Measurements from ENCODE around the gene SEMA5B. TPM values are rescaled to one million over a fixed set of nuclear protein-coding genes. Genes with fewer than 3 reads are reported as not detected.

SEMA5B gene
- polyA plus RNA-seq, 3 donors from 2014 or later, result not detected

DNA sequence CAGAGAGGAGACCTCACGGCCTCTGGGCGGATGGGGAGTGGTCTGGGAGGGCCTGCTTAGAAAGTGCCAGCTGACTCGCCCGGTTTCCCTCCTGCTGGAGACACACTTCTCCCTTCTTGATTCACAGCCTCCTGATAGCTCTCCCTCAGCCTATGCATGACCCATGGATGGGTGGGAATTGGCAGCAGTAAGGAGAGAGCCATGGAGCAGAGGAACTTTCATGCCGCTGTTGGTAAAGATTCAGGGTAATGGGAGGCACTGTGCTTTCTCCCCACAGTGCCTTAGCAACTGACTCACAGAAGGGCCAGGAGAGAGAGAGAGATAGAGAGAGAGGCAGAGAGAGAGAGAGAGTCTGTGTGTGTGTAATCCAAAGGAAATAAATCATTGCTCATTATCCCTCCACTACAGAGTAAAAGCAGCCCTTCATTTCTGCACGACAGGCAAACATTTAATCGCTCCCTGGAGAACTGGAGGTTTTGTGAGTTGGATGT, 82.8 kb downstream of the SEMA5B start:
- peaks cover 0 to under 1% (median 0%) of the 10 kb centered on the region in 6 donors for H3K9me3 Mint-ChIP-seq
- no peak overlapping the region for H3K27ac Mint-ChIP-seq
- DNase-seq, result no peak

DNA sequence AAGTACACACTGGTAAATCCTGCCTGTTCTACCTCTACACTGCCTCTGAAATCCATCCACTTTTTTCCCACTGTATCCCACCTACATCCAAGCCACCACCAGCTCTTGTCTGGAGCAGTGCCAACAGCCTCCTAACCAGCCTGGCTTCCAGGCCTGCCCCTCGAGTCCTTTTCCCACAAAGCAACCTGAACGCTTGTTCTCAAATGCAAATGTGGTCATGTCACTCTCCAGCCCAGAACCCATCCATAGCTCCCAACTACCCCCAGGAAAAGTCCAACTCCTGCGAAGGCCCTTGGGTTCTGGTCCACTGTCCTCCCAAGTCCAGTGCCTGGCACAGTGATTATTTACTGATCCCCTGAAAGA, 83.8 kb downstream of the SEMA5B start:
- H3K9me3 Mint-ChIP-seq, result peaks cover 0 to 1% (median 0%) of the 10 kb centered on the region in 6 donors
- H3K4me1 Mint-ChIP-seq, result peaks cover 21% of the 10 kb centered on the region in 2 donors
- H3K36me3 Mint-ChIP-seq, result no peaks in the 10 kb centered on the region
- no peak overlapping the region for H3K27ac Mint-ChIP-seq
- H3K27me3 Mint-ChIP-seq (ENCODE audit: low read depth in 3 of 3), result peaks cover 2 to 17% (median 8%) of the 10 kb centered on the region in 3 donors
- no peak for DNase-seq
- no peak overlapping the region for H3K4me3 Mint-ChIP-seq

More for the DNA sequence above, 82.8 kb downstream of the SEMA5B start:
- Mint-ChIP-seq H3K36me3 (no peaks in the 10 kb centered on the region), H3K27me3 (ENCODE audit: low read depth in 3 of 3) (peaks cover 3 to 17% (median 4%) of the 10 kb centered on the region in 3 donors), H3K4me1 (peaks cover 21% of the 10 kb centered on the region in 2 donors), H3K4me3 (no peak overlapping the region)

DNA sequence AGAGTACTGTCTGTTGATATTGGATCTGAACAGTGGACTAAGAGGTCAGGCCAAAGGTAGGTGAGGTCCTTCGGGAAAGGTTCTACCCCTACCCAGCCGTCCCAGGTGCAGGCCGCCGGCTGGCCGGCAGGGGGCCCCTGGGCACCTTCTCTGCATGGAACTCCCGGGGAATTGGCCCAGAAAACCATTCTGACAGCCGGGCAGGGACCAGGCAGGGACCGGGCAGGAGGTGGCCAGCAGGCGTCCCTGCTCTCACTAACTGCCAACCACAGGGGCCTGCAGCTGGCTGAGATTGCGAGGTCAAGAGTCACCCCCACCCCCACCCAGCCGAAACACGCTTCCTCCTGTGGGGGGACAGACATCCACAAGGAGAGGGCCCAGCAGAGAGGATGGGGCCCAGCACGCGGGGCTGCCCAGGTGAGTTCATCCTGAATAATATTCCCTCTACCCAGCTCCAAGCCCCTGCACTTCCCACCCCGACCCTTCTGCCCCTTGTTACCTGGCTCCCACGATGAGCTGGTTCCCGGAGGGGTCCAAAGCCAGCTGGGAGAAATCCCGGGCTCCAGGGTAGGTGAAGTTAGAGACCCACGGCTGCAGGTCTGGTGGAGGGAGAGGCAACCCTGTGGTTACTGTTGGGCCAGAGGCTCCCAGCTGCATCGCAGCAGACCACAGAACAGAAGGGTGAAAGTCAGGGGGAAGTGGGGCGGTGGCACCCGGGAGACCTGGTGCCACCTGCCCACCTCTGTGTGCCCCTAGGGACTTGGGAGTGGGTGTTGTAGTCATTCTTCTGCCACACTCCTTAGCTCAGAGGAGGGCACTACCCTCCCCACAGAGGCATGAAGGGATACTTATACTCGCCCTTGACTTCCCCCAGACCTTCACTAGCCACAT, 84.4 kb downstream of the SEMA5B start:
- Mint-ChIP-seq H3K36me3 (no peaks in the 10 kb centered on the region), H3K27ac (no peak overlapping the region), H3K9me3 (peaks cover 0 to 1% (median 0%) of the 10 kb centered on the region in 6 donors), H3K4me3 (no peak overlapping the region), H3K27me3 (ENCODE audit: low read depth in 3 of 3) (peaks cover 2 to 18% (median 8%) of the 10 kb centered on the region in 3 donors), H3K4me1 (peaks cover 21% of the 10 kb centered on the region in 2 donors)
- DNase-seq, result peak in 1 of 3 donors; percentile 10

DNA sequence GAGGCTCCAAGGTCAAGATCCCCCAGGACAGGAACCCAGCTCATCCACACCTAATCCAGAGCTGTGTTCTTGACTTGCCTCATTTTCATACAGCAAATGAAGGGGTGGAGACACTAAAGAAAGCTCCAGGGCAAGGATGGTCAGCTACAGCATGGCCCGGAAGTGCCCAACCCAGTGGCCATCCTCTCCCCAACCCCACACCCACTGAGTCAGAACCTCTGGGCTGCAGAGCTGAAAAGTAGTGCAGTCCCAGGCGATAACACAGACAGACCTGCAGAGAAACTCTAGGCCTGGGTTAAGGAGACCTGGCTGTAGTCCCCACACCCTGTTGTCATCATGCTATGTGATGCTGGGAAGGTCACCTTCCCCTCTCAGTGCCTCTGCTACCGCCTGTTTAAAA, 85.3 kb downstream of the SEMA5B start:
- H3K27me3 Mint-ChIP-seq (ENCODE audit: low read depth in 3 of 3), result peaks cover 2 to 19% (median 8%) of the 10 kb centered on the region in 3 donors
- peaks cover 21% of the 10 kb centered on the region in 2 donors for H3K4me1 Mint-ChIP-seq
- H3K27ac Mint-ChIP-seq, result no peak overlapping the region
- no peak for DNase-seq
- H3K36me3 Mint-ChIP-seq, result no peaks in the 10 kb centered on the region
- no peak overlapping the region for H3K4me3 Mint-ChIP-seq
- peaks cover 0 to 1% (median 0%) of the 10 kb centered on the region in 6 donors for H3K9me3 Mint-ChIP-seq

DNA sequence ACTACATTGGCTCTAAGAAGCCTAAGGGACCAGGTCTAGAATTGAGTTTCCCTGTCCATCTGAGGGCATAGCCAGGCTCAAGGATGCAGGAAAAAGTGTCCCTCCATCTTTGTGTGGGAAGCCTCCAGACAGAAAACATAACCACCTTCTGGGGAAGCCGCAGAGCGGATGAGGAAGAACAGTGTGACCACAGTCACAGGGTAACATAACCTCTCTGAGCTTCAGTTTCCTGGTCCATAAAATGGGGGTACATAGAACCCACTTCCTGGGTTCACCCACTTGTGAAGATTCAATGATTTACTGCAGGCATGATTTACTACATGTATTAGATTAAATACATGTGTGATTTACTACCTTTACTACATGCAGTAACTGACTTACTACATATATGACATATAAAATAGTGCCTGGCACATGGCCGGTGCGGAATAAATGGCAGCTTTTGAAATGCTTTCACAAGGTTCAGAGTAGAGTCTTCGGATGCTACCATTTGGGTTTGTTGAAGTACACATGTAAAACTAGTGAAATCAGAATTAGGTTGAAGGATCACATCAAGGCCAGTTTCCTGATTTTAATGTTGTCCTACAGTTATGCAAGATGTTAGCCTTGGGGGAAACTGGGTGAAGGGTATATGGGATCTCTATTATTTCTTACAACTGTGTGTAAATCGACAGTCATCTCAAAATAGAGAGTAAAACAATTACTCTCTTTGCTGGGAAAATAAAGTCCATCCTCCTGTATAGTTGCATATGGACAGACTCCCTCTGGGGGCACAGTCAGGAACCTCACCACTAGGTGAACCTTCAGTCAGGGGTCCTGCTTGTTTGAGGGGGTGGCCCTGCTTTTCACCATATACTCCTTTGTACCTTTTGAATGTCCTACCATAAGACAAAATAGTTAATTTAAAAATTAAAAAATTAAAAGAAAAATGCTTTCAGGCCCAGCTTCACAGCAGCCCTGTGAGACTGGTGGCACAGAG, 86.0 kb downstream of the SEMA5B start:
- H3K4me3 Mint-ChIP-seq, result peak overlapping the region in 4 of 5 donors; percentile 34 to 58 (median 53)
- H3K9me3 Mint-ChIP-seq, result peaks cover 0 to 1% (median 0%) of the 10 kb centered on the region in 6 donors
- no peaks in the 10 kb centered on the region for H3K36me3 Mint-ChIP-seq
- peaks cover 21% of the 10 kb centered on the region in 2 donors for H3K4me1 Mint-ChIP-seq
- peak; percentile 33 to 59 (median 50) for DNase-seq
- H3K27ac Mint-ChIP-seq, result peak overlapping the region in 1 of 6 donors; percentile 7
- peaks cover 2 to 19% (median 8%) of the 10 kb centered on the region in 3 donors for H3K27me3 Mint-ChIP-seq (ENCODE audit: low read depth in 3 of 3)

DNA sequence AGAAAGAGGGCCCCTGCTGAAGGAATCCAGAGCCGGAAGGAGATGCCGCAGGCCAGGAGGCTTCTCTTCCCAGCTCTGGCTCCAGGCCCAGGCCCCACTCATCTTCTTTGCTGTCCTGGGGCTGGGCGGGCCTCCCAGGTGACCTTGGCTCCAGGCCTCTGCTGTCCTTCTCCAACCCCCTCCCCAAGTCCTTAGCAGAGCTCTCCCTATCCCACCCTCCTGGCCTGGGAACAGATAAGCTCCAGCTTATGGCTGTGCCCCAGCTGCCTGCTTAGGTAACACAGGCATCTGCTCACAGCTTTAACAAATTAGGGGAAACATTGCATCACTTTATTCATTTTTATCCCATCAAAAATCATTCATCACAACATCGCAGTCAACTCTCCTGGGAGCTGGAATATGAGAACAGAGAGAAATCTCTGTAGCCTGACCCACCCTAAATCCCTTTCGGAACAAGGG, 86.9 kb downstream of the SEMA5B start:
- peaks cover 0 to 1% (median 0%) of the 10 kb centered on the region in 6 donors for H3K9me3 Mint-ChIP-seq
- H3K4me3 Mint-ChIP-seq, result peak overlapping the region in 3 of 5 donors; percentile 25 to 53 (median 53)

DNA sequence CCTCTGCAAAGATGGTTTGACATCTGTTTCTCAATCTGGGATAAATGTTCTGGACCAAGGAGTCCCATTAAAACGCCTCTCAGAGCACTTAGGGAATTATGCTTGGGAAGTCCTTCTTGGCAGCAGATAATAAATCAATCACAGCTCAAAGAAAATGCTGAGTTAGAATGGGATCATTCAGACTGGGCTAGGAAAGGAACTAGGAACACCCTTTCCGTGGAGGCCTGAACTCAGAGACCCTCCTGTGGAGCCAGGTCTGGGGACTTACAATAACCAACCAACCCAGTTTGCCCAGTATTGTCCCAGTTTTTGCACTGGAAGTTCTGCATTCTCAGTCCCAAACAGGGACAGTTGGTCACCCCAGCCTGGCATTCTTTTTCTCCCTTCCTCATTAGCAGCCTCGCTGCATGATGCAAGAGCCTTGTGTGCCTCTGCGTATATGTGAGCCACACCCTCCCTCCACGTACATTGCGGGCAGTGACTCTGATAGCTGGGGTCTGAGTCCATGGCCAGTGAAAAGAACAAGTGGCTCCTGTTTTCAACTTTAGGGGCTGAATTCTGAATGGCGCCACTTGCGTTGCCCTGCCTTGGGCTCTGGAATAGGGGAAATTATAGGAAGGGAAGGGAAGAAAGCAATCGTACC, 88.7 kb downstream of the SEMA5B start:
- no peak for DNase-seq
- Mint-ChIP-seq H3K9me3 (peaks cover 0 to 1% (median 0%) of the 10 kb centered on the region in 6 donors), H3K27me3 (ENCODE audit: low read depth in 3 of 3) (peaks cover 2 to 12% (median 11%) of the 10 kb centered on the region in 3 donors), H3K27ac (no peak overlapping the region), H3K36me3 (no peaks in the 10 kb centered on the region), H3K4me3 (no peak overlapping the region), H3K4me1 (peaks cover 21% of the 10 kb centered on the region in 2 donors)

More for the DNA sequence above, 86.9 kb downstream of the SEMA5B start:
- no peak for DNase-seq
- Mint-ChIP-seq H3K27ac (peak overlapping the region in 1 of 6 donors; percentile 7), H3K27me3 (ENCODE audit: low read depth in 3 of 3) (peaks cover 2 to 19% (median 12%) of the 10 kb centered on the region in 3 donors), H3K4me1 (peaks cover 21% of the 10 kb centered on the region in 2 donors), H3K36me3 (no peaks in the 10 kb centered on the region)

DNA sequence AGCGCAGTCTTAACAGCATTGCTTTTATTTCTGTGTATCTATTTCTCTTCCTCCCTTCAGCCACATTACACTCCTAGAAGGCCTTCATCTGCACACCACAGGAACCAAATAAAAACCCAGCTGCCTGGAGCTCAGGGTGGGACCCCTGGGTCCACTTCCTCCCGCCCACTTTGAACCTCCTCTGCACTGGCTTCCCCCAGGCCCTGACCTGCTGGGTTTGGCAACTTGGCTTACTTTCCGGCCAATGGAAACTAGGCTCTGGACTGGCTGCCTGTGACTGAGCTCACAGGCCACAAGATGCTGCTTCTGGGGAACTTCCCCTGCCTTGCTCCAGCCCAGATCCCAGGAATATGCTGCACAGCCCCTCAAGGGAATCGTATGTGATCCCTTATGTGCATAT, 89.8 kb downstream of the SEMA5B start:
- Mint-ChIP-seq H3K4me1 (peaks cover 21% of the 10 kb centered on the region in 2 donors), H3K27ac (no peak overlapping the region), H3K4me3 (no peak overlapping the region), H3K9me3 (peaks cover 0 to 3% (median 0%) of the 10 kb centered on the region in 6 donors), H3K27me3 (ENCODE audit: low read depth in 3 of 3) (peaks cover 0 to 14% (median 13%) of the 10 kb centered on the region in 3 donors), H3K36me3 (no peaks in the 10 kb centered on the region)
- DNase-seq, result no peak

DNA sequence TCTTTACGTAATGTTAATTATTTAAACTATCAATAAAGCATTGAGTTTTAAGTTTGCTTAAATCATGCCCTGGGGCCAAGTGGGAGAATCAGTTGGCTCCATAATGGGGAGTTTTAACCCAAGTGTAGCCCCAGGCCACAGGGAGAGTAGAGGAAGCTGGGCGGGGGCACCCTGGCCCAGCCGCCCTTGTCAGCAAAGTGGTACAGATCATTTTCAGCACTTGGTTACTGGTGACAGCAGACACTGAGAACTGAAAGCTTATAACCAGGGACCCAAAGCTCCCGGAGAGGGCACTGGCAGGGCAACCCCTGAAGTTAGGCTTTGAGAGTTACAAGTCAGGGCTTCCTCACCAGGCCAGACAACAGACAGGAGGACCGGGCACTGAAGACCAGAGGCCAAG, 90.6 kb downstream of the SEMA5B start:
- Mint-ChIP-seq H3K4me1 (peaks cover 18 to 21% of the 10 kb centered on the region in 2 donors), H3K27ac (no peak overlapping the region), H3K9me3 (peaks cover 0 to 3% (median 0%) of the 10 kb centered on the region in 6 donors)

DNA sequence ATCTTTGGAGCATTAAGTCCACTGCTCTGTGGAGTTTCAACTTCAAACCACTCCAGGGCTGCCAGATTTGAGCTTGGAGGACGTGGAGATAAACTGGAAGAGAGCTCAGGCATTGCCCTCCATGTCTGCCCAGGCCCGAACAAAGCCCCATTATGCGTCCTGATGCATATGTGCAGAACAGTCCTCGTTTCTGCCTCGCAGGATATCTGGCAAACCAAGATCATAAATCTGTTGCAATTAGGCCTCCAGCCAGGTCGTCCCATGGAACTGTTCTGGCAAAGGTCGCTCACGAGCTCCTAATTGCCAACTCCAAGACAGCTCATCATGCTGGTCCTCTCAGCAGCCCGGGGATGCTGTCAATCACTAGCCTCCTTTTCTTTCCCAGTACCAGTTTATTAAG, 91.2 kb downstream of the SEMA5B start:
- DNase-seq, result no peak
- peaks cover 0 to 14% (median 13%) of the 10 kb centered on the region in 3 donors for H3K27me3 Mint-ChIP-seq (ENCODE audit: low read depth in 3 of 3)
- H3K9me3 Mint-ChIP-seq, result peaks cover 0 to 3% (median 0%) of the 10 kb centered on the region in 6 donors
- H3K4me3 Mint-ChIP-seq, result no peak overlapping the region
- H3K4me1 Mint-ChIP-seq, result peaks cover 13 to 15% of the 10 kb centered on the region in 2 donors
- no peak overlapping the region for H3K27ac Mint-ChIP-seq
- no peaks in the 10 kb centered on the region for H3K36me3 Mint-ChIP-seq

More for the DNA sequence above, 90.6 kb downstream of the SEMA5B start:
- no peak for DNase-seq
- Mint-ChIP-seq H3K27me3 (ENCODE audit: low read depth in 3 of 3) (peaks cover 0 to 14% (median 13%) of the 10 kb centered on the region in 3 donors), H3K4me3 (no peak overlapping the region), H3K36me3 (no peaks in the 10 kb centered on the region)

DNA sequence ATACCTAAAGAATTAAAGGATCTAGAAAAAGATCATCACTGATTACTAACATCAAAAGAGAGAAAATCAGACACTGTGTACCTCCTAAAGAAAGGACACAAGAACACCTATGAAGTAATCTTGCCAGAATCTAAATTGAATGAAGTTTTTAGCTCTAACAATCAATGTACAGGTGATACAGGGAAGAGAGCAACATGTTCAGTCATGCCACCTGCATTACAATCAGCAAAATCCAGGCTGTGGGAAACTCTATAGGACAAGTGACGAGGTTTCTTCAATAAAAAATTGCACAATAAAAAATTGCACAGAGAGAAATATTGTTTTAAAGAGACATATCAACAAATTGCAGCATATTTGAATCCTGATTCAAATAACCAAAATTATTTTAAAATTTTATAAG, 93.3 kb downstream of the SEMA5B start:
- H3K4me1 Mint-ChIP-seq, result no peaks in the 10 kb centered on the region
- no peak overlapping the region for H3K4me3 Mint-ChIP-seq
- H3K27me3 Mint-ChIP-seq (ENCODE audit: low read depth in 3 of 3), result peaks cover 0 to 11% (median 7%) of the 10 kb centered on the region in 3 donors
- no peaks in the 10 kb centered on the region for H3K36me3 Mint-ChIP-seq
- DNase-seq, result no peak
- peaks cover 0 to 2% (median 0%) of the 10 kb centered on the region in 6 donors for H3K9me3 Mint-ChIP-seq
- H3K27ac Mint-ChIP-seq, result no peak overlapping the region

DNA sequence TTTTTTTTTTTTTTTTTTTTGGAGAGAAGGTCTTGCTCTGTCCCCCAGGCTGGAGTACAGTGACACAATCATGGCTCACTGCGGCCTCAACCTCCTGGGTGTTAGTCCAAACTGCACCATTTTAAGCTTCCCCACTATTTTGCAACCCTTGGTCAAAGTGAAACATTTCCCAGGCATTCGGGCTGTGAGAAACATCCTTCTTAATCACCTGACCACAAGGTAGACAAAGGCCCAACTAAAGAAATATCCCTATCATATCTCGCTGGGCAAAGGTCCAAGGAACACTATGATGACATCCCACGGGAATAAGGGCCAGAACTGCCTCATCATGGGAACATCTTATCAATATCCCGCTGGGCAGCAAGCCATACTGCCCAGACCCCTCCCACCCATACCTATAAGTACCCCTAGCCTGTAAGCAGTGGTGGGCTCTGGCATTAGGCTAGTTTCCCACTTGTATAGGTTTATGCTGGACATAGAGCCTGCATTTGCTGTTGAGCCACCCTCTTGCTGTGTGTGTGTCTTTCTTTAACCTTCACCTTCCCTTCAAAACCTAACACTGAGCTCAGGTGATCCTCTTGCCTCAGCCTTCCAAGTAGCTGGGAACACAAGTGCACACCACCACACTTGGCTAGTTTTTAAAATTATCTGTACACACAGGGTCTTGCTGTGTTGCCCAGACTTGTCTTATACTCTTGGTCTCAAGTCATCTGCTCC, 95.2 kb downstream of the SEMA5B start:
- Mint-ChIP-seq H3K36me3 (no peaks in the 10 kb centered on the region), H3K4me3 (no peak overlapping the region), H3K27ac (no peak overlapping the region)

More for the DNA sequence above, 95.2 kb downstream of the SEMA5B start:
- H3K27me3 Mint-ChIP-seq (ENCODE audit: low read depth in 3 of 3), result peaks cover 1 to 8% (median 8%) of the 10 kb centered on the region in 3 donors
- no peak for DNase-seq
- peaks cover 0 to 2% (median 0%) of the 10 kb centered on the region in 6 donors for H3K9me3 Mint-ChIP-seq
- no peaks in the 10 kb centered on the region for H3K4me1 Mint-ChIP-seq

All from immature natural killer cell (primary cell).